ENCODE data around the gene GSC2. TPM values are rescaled to one million over a fixed set of nuclear protein-coding genes. Genes with fewer than 3 reads are reported as not detected.

GSC2 gene
- total and polyA plus RNA-seq, 9 of the 15 experiments (the other 6 are each of a cell fraction or from before 2014, with no cell fraction given) = not detected

DNA sequence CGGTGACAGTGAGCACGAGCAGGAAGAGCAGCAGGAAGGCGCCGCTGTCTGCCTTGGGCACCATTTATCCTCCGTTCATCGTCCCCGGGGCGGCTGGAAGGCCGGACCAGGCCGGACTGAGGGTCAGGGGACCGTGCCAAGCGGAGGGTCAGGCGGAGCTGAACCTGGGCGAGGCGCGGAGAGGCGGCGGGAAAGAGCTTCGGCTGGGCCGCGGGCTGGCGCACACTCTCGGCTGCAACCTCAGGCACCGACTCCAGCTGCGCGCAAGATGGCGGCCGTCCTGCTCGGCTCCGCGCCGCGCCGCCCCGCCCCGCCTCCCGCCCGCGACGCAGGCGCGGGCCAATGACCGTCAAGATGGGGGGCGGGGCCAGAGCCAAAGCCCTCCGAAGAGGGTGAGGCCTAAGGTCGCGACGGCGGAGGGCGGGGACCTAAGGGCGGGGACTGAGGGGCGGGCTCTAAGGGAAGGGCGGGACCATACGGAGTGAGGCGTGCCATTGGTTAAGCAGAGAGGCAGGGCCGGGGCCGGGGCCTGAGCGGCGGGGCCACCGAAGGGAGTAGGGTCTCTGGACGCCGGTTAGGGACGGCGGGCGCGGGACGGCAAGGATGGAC is 27.8 kb downstream of the GSC2 start, which contains the start of gene DGCR2 (continued):
- TF ChIP-seq ARHGAP35 (IDR thresholded peaks at IDR 0.05; ENCODE audit: partially characterized antibody) = no peak
- TF ChIP-seq ZNF41 (CRISPR knock-in tag; conservative IDR thresholded peaks at IDR 0.05) = no peak; the same call in 1 of the 2 replicates
- peak; percentile 97 for TF ChIP-seq RBBP5 (IDR thresholded peaks at IDR 0.05; ENCODE audit: borderline replicate concordance, insufficient read depth, low read length, poor library complexity, severe bottlenecking)
- TF ChIP-seq FOXK1 (CRISPR knock-in tag; IDR thresholded peaks at IDR 0.05; ENCODE audit: borderline replicate concordance) = no peak
- TF ChIP-seq, protein P1, sequence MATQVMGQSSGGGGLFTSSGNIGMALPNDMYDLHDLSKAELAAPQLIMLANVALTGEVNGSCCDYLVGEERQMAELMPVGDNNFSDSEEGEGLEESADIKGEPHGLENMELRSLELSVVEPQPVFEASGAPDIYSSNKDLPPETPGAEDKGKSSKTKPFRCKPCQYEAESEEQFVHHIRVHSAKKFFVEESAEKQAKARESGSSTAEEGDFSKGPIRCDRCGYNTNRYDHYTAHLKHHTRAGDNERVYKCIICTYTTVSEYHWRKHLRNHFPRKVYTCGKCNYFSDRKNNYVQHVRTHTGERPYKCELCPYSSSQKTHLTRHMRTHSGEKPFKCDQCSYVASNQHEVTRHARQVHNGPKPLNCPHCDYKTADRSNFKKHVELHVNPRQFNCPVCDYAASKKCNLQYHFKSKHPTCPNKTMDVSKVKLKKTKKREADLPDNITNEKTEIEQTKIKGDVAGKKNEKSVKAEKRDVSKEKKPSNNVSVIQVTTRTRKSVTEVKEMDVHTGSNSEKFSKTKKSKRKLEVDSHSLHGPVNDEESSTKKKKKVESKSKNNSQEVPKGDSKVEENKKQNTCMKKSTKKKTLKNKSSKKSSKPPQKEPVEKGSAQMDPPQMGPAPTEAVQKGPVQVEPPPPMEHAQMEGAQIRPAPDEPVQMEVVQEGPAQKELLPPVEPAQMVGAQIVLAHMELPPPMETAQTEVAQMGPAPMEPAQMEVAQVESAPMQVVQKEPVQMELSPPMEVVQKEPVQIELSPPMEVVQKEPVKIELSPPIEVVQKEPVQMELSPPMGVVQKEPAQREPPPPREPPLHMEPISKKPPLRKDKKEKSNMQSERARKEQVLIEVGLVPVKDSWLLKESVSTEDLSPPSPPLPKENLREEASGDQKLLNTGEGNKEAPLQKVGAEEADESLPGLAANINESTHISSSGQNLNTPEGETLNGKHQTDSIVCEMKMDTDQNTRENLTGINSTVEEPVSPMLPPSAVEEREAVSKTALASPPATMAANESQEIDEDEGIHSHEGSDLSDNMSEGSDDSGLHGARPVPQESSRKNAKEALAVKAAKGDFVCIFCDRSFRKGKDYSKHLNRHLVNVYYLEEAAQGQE (IDR thresholded peaks at IDR 0.05; ENCODE audit: borderline replicate concordance) = no peak
- TF ChIP-seq, protein P1 (CRISPR knock-in tag; IDR thresholded peaks at IDR 0.05; ENCODE audit: low read depth) = peak; percentile 63
- TF ChIP-seq HDAC8 (tag; IDR thresholded peaks at IDR 0.05) = peak; percentile 89
- TF ChIP-seq RB1 (IDR thresholded peaks at IDR 0.05; ENCODE audit: low read depth) = peak; percentile 100
- TF ChIP-seq KLF6 (CRISPR knock-in tag; IDR thresholded peaks at IDR 0.05; ENCODE audit: borderline replicate concordance) = 0 out of 2 replicates have a peak, but pooled peaks have one; percentile 33
- no peak for TF ChIP-seq ZNF143 (CRISPR knock-in tag; IDR thresholded peaks at IDR 0.05)
- no peak for TF ChIP-seq NBN (IDR thresholded peaks at IDR 0.05; ENCODE audit: low read depth)
- TF ChIP-seq SMAD4 (CRISPR knock-in tag; conservative IDR thresholded peaks at IDR 0.05) = peak; percentile 83
- peak; percentile 85 for TF ChIP-seq SMAD1 (IDR thresholded peaks at IDR 0.05; ENCODE audit: low read depth, low read length, partially characterized antibody)
- peak; percentile 40; the same call in 1 of the 2 replicates for TF ChIP-seq EGR1 (conservative IDR thresholded peaks at IDR 0.05)
- TF ChIP-seq, protein P2, sequence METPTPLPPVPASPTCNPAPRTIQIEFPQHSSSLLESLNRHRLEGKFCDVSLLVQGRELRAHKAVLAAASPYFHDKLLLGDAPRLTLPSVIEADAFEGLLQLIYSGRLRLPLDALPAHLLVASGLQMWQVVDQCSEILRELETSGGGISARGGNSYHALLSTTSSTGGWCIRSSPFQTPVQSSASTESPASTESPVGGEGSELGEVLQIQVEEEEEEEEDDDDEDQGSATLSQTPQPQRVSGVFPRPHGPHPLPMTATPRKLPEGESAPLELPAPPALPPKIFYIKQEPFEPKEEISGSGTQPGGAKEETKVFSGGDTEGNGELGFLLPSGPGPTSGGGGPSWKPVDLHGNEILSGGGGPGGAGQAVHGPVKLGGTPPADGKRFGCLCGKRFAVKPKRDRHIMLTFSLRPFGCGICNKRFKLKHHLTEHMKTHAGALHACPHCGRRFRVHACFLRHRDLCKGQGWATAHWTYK (CRISPR knock-in tag; IDR thresholded peaks at IDR 0.05) = peak; percentile 93
- no peak for TF ChIP-seq IRF9 (tag; IDR thresholded peaks at IDR 0.05)
- TF ChIP-seq MTA3 (IDR thresholded peaks at IDR 0.05; ENCODE audit: borderline replicate concordance) = peak; percentile 60

All from K562 (cell line).